SW480 (cell line): ENCODE measurements around the gene ASXL1.
"Not testable (repeated sequence)": the region's sequence is repeated elsewhere in the genome, so short reads cannot be mapped to it uniquely, and the experiment has no call there.

Source experiments
- DNase-seq: peaks from one replicate; pipeline ENCODE4 v3.0.0-alpha.2; 2016; ENCODE audit warnings: low spot score

The ASXL1 gene

DNA sequence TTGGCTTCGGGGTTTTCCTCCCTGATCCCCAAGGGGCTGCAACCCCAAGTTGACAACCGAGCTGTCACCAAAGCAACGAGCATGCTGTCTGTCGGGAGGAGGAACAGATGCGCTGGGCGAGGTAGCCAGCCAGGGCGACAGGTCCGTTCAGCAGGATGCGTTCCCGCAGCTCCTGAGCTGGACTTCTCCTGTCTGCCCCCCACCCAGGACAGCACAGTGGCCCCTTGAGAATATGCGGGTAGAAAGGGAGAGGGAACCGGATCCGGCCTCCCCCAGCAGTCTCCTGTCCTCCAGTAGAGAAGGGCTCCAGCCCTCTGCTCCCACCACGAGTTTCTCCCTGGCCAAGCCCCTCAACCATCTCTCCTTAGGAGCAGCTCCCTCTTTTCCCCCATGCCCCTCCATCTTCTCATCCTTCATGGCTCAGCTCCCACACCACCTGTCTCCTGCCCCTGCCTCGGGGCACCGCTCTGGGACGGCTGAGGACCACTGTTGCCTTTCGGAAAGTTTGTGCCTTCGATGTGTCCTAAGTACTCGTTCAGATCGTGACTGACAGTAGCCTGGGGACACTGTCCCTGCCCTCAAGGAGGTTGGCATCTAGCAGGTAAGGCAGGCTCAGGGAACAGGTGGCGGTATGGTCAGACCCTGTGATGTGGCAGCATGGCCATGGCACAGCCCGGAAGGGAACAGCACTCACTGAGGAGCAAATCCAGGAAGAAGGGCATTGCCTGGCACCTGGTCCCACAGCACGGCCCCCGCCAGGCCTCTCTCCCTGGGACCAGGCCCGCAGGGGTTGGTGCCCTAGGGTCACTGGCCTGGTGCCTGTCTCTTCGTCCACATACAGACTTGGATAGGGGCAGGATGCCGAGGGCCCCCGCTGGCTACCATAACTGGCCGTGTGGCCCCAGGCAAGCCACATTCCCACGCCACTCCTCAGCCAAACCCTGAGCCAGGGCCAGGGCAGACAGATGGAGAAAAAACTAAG, 96.3 kb downstream of the ASXL1 start:
- no peak for DNase-seq

DNA sequence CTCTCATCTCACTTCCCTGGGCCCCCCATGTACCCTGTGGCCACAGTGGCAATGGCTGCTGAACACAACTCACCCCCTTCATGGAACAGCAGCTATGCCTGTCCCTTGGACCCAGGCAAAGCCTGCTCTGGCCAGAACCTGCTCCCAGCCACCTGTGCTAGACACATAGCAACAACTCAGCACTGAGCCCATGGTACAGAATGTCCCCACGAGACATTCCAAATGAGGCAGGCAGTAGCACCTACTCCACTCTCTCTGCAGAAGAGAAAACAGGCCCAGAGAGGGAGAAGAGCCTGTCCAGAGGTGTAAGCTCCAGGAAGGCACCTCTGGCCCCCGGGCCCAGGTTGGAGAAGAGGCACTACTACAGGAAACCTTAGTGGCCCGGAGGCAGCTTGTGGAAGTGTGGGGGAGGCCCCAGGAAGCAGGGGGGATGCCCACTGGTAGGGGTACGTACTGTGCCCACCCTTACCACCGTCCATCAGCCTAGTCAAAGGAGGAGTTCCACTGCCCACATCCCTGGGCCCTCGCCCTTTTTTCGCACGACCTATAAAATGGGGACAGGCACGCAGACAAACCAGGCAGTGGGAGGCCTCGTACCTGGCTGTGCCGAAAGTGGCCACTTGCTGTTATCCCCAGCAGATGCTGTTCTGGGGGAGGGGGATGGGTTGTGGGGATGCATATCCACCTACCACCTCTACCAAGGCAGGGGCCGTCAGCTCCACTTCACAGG, 97.2 kb downstream of the ASXL1 start:
- no peak for DNase-seq

DNA sequence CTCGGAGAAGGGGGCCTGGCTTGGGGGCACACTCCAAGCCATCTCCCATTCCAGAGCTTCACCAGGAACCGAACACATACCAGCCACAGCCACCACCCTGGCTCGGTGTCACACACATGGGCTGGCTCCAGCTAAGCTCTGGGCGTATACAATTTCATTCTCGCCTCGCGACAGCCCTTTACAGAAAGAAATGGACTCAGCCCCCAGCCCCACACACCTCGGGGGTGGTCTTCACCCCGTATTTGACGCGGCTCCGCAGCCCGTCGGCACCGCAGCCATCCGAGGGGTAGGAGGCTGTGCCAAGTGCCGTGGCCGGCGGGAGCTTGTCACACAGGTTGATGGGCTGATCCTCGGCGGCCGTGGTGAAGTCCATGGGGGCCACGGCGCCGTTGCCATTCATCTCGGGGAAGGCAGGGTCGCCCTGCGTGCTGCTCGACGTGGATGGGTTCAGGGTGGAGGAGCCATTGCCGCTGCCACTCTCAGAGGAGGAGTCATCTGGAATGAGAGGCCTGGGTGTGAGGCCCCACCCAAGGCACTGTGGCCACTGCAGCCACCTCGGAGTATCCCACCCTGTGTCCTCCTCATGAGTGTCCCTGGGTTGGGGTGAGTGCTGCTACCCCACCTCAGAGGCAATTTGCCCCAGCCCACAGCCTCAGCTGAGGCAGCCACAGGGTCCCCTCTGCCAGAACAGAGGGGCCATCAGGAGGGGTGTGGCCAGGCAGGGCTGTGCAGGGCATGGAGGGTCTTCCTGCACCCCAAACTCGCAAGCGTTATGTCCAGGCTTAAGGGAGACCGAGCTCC, 98.0 kb downstream of the ASXL1 start:
- no peak for DNase-seq

DNA sequence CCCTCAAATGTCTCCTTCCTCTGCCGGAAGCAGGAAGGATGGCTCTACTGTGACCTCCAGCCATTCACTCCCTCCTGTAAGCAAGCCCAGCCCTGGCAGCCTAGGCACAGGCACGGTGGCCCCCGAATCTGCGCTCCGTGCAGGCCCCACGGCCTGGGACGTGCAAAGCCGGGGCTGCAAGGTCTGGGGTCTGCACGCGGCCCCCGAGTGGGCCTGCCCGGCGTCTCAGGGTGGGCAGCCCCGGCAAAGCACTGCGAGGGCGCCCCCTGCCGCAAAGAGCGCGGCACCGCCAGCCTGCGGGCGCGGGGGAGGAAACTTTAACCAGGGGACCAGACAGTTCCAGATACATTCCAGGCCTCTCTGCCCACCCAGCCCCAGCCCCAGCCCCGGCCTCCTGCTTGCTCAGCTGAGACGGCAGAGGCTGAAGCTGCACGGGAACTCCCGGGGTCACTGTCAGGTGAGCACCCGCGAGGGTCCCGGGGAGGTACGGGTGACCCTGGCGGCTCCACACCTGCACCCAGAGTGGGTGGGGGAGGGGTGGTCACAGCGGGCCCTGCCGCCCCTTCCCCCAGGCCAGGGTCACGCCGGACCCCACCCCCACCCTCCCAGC, 98.8 kb downstream of the ASXL1 start:
- DNase-seq, result no peak

DNA sequence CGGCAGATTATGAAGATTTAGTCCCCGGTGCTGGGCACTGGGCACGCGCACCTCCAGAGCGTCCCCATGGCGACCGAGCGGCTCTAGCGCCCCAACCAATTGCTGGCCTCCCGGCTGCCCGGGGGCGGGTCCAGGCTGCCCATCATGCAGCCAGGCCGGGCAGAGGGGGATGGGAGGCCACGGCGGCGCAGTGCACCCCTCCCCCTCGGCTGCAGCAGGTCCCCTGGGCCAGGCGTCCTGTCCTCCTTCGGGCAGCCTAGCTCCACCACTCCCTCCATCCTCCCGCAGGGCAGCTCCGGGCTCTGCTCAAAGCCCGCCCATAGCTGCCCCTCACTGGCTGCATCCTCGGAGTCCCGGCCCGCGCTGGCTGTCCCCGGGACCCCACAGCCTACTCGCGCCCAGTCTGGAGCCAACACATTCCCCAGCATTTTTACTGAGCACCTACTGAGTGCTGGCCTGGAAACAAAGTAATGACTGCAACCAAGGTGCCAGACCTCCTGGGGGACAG, 99.4 kb downstream of the ASXL1 start:
- no peak for DNase-seq

DNA sequence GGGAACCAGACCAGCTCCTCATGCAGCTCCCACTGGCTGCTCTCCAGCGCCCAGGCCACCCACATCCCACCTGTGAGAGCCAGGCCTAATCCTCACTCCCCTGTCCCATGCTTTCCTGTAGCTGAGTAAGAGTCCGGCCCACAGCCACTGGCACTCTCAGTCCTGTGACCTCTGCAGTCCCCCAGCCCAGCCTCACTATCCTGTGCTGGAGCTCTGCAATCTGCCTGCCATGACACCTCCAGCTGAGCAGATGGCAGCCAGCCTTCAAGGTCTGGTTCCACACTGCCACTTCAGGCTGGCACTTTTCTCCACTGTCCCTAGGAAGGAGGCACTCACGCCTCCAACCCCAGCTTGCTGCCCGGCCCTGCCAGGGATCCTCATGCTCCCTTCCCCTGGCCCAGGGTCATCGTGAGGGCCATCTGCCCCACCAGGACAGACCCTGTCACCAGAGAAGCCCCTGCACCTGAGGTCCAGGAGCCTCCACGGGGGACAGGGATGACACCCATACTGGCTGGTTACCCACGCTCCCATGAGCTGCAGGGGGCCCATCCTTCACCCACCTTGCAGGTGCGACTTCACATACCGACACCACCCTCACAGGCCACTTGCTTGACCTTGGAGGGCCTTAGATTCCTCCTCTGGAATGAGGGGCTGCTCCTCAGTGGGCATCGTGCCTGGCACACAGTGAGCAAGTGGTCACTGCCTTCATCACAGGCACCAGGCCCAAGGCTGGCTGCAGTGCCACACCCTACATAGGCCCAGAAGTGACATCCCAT, 100.1 kb downstream of the ASXL1 start:
- DNase-seq, result no peak

DNA sequence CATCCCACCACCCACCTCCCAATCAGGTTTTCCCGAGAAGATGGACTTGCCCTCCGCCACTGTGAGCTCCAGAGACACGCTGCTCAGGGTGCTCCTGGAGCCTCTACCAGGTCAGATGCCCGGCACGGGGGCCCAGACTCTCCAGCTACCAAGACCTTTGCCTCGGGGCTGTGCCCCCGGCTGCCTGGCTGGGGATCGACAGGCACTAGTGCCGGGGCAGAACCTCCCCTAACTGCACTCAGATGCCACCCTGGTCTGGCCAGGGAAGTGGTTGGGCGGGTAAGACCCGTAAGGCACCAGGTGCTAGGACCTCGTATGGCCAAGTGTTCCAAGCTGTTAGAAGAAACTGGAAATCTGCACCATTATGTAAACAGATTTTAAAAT, 100.7 kb downstream of the ASXL1 start:
- DNase-seq, result no peak

DNA sequence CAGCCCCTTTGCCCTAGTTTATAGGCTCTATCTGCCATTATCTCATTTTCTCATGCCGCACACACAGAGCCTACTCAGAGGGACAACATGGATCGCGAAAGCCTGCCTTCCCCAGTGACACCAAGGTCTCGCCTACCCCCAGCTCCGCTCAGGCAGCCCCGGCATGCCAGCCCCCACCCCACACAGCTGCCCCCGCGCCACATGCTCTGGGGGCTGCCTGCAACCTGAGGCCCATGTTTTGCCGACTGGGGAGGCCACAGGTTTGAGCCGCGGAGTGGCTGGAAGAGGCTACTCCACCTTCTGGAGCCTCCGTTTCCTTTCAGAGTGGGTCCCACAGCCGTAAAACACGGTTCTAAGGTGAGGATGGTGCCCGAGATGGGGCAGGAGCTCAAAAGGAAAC, 102.1 kb downstream of the ASXL1 start:
- DNase-seq, result no peak

DNA sequence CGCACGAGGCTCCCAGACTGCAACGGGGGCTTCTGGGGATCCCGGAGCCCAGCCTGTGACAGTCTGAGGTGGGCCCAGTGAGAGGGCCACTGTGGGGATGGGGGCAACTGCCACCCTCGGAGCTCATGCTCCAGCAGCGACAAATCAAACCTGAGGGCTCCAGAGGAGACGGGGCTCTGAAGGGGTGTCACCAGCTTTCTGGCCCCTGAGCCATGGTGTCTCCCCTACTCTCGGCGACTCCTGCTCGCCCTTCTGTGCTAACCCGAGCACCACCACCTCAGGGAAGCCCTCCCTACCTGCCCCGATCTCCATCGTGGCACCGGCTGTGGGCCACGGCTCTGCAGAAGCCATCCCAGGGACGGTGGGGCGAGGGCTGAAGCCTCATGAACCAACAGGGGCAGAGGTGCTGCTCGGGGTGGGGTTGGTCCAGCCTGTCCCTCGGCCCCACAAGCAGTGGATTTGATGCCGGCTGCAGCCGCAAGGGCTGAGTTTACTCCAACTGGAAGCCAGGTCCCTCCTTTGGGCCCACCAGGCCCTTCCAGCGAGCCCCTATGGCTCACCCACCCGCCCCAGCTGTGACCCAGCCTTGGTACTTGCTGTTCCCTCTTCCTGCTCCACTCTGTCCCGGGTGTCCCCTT, 102.7 kb downstream of the ASXL1 start:
- DNase-seq, result no peak

DNA sequence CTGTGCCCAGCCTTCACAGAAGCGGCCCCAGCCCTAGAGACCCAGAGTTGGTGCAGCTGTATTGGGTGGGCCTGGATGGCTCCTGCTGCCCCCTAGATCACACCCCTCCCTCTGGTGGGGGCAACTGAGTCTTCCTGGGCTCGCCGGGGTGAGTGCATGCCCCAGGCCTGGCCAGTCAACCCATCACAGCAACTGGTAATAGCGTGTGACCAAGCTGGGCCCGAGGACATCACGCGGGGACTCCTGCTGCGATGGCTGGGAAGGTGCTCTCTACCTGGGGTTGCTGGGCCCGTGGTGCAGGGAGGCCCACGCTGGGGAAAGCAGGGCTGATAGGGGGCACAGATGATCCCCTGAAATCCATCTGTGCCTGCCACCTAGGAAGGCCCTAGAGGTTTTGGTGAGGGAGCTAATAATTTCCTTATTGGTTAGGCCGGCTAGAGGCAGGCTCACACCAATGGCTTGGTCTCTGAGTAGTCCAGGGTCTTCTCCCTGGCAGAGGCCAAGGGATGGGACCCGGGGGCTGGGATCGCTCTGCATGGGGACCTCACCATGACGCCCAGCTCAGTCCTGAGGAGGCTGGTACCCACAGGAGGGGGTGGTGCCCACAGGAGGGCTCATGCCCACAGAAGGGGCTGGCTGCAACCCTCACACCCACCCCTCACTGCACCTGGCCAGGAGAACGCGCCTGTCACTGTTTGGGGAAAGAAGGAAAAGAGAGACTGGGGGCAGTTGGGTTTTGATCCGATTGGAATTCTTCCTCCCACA, 103.9 kb downstream of the ASXL1 start:
- no peak for DNase-seq

DNA sequence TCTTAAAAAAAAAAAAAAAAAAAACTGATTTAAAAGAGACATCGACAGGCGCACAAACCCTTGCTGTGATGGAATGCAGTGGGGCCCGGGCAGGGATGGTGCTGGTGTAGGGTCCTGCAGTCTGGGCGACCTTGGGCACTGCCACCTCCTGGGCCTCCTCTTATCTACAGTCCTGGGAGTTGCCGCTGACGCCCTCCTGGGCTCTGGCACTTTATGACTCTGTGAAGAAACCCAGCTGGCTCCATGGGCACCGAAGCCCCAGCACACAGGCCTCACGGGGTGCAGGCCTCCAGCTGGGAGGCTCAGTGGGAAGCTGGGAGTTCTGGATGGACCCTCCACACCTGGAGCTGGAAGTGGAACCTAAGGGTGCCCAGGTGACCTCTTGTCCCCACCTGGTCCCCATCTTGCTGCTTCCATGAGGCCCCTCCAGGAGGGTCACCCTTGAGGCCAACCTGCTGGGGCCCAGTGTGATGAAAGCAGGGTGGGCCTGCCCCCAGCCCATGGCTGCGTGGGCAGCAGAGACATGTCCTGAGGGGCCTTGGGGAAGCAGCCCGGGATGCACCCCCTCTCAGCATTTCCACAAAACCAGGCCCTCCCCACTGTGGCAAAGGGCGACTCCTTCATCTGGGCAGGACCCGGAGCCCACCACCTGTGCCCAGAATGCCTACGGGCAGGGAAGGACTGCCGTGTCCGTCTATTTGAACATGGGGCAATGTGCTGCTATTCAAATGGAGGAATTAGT, 104.9 kb downstream of the ASXL1 start:
- DNase-seq, result no peak

DNA sequence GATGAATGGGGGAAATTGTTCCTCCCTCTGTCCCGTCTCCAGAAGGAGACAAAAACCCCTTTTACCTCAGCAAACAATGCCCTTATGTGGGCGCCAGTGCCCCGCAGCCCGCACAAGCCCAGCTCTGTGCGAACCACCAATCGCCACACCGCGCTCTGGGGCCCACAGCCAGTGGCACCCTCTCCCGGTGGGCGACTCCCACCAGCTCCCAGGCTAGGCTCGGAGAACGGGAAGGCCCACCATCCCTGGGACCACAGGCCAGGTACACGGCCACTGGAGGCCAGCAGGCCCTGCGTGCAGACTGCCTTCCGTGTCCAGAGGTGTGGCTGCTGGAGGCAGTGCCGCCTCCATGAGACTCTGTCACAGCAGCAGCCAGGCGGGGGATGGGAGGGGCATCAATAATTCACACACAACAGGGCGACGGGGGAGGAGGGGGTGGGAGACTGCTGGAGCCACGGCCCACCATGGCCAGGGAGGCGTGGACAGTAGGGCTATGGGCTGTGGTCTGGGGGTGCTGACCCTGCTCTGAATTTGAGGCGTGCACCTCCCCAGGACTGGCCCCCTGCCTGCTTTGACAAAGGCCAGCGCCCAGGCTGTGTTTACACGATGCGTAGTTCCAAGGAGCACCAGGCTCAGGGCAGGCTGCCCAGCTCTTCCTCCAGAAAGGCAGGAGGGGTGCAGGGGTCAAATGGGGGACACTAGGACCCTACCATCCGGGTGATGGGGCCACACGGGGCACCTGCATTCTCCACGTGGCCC, 105.7 kb downstream of the ASXL1 start:
- no peak for DNase-seq

DNA sequence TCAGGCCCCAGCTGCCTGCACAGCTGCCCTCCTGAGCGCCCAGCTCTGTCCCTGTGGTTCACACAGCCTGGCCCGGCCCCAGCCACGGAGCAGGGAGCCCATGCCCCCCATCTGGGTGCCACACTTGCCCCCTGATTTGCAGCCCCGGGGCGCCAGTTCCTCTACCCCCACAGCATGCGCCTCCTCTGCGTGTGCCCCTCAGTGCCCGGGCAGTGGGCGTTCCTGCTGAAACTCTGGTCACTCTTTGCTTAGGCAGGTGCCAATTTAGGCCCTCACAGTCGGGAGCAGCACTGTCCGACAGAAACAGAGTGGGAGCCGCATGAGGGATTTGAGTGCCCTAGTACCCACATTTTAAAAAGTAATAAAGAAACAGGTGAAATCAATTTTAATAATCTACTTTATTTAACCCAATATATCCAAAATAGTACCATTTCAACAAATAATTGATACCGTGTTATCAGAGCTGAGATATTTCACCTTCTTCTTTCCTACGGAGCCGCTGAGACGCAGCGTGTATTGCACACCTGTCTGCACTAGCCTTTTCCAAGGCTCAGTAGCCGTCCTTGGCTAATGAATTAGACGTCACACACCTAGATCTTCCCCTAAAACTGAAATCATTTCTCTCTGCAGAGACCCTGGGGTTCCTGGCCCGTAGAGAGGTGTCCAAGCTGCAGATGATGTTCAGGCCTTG, 106.4 kb downstream of the ASXL1 start:
- DNase-seq, result no peak

DNA sequence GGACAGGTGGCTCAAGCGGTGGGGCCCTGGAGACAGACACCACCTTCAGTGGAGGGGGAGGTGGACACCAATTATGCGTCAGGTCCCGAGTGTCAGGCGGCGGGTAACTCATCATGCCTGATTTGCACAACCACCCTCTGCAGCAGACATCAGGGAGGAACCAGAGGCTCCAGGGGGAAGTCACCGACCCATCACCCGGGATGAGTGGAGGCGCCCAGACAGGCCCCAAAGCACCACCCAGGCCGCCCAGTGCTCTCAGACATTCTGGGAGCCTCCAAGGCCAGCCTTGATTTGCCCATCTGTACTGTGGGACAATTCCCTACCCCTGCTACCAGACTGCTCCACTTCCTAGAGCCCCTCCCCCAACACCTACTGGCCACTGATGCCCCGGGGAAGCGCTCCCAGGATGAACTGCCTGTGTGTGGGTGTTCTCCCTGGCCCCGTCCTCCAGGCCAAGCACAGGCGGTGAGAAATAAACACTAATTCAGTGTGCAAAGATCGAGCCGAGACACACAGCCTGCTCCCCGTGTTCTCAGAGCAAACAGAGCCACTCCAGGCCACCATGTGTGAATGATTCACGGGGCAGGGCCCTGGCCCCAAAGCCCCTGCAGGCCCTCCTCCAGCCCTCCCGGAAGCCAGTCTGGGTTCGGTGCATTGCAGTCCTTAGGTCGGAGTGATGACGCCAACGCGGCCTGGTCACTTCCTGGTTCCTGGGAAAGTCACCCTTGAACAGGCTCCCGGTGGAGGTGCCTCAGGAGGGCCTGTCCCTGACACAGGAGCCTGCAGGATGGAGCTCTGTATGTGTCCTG, 107.2 kb downstream of the ASXL1 start:
- DNase-seq, result no peak

DNA sequence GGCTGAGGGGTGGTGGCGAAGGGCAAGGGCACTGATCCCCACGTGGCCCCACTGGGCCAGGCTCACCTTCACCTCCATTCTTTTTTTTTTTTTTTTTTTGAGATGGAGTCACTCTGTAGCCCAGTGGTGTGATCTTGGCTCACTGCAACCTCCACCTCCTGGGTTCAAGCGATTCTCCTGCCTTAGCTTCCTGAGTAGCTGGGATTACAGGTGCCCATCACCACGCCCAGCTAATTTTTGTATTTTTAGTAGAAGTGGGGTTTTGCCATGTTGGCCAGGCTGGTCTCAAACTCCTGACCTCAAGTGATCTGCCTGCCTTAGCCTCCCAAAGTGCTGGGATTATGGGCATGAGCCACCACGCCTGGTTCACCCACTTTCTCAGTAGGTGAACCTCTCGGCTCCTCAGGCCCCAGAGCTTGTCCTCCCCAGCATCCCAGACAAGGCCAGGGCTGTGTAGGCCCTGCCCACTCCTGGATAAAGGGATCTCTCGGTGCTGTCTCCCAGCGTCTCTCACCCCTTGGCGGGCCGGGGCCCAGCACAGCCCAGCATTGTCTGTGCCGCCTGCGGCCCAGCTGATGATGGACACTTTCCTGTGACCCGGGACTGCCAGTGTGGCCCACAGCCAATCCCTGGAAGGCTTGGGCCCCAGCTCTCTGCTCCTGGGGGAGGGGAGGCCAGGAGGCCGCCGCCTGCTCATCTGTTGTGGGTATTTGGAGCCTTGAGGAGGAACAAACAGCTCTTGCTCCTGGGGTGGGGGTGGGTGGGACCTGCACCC, 108.0 kb downstream of the ASXL1 start:
- not testable (repeated sequence) for DNase-seq
